Sigmoid colon (tissue), 7 donors: Measurements from ENCODE around the gene TRIP10. TPM values are rescaled to one million over a fixed set of nuclear protein-coding genes. Genes with fewer than 3 reads are reported as not detected.
"Not testable (repeated sequence)": the region's sequence is repeated elsewhere in the genome, so short reads cannot be mapped to it uniquely, and the experiment has no call there.

Experiments used
- DNase-seq: peaks from one replicate; pipeline ENCODE4 v3.0.0-alpha.2; 2019
- H3K27ac ChIP-seq, 4 donors: fragments of 200-600 bp; sonication (generic); one replicate each; pipeline ENCODE4 v1.5.1; 2016 to 2019; ENCODE audit warnings: mild to moderate bottlenecking in 1 of 4
- H3K27me3 ChIP-seq, 3 donors: fragments of 200-600 bp; sonication (generic); one replicate each; pipeline ENCODE4 v1.5.1; 2019; ENCODE audit warnings: mild to moderate bottlenecking in 1 of 3
- H3K36me3 ChIP-seq, 4 donors: fragments of 200-600 bp; sonication (generic); one replicate each; pipeline ENCODE4 v1.5.1; 2016 to 2019
- H3K4me1 ChIP-seq, 4 donors: fragments of 200-600 bp; sonication (generic); one replicate each; pipeline ENCODE4 v1.5.1; 2017 to 2019
- H3K4me3 ChIP-seq, 4 donors: fragments of 200-600 bp; sonication (generic); one replicate each; pipeline ENCODE4 v1.5.1; 2017 to 2019; ENCODE audit warnings: mild to moderate bottlenecking in 2 of 4, moderate library complexity in 1 of 4
- H3K9me3 ChIP-seq, 4 donors: fragments of 200-600 bp in 3 of 4; sonication (generic) in 3 of 4; one replicate each; pipeline versions ENCODE4 v1.5.1 to v1.6.1; 2013 to 2019
- CTCF ChIP-seq, 4 experiments: fragments of 450-650 bp in 3 of 4; fragments of 200-600 bp in 1 of 4; IDR thresholded peaks; one replicate each; pipeline ENCODE4 v1.5.1; 2016 to 2019; ENCODE audit warnings: antibody characterized with exemption in 4 of 4, mild to moderate bottlenecking in 3 of 4, moderate library complexity in 2 of 4
- EP300 ChIP-seq, 4 donors: sonication (generic); formaldehyde crosslinking; IDR thresholded peaks; one replicate each; pipeline ENCODE4 v1.6.1; 2017; ENCODE audit warnings: antibody characterized with exemption in 4 of 4
- POLR2A ChIP-seq, 2 donors: fragments of 450-650 bp; IDR thresholded peaks; one replicate each; pipeline ENCODE4 v1.6.1; 2016; ENCODE audit warnings: antibody characterized with exemption in 2 of 2, mild to moderate bottlenecking in 2 of 2, moderate library complexity in 2 of 2
- POLR2AphosphoS5 ChIP-seq, 4 donors: sonication (generic); formaldehyde crosslinking; IDR thresholded peaks; one replicate each; pipeline ENCODE4 v1.6.1; 2017; ENCODE audit warnings: antibody characterized with exemption in 4 of 4
- WGBS, 2 donors: extraction: QIAGEN DNeasy Blood & Tissue Kit; methylation state at CpG; one replicate each; pipeline ENCODE4 v1.1.7; 2013; 5-methylcytosine and 5-hydroxymethylcytosine counted together
- intact Hi-C: fragments of 100-400 bp; cut with DNase I; formaldehyde crosslinking; loops from one replicate; pipeline ENCODE4 v1.15.1; 2023
- polyA plus RNA-seq, 3 donors: library from polyadenylated mRNA; stranded (reverse); fragments of 200-250 nt; gene quantifications; one replicate each; pipeline ENCODE4 v1.2.3, GENCODE V29; 2013
- total RNA-seq, 4 donors: library from RNA; depleted of rRNA; stranded (reverse); fragments of >200 nt; gene quantifications; one replicate each; pipeline ENCODE4 v1.1.0, GENCODE V29; 2016
- donor health status: healthy with polysubstance abuse.
- donor health status: Bipolar disorder and iron deficiency.
- donor health status: healthy.

TRIP10 gene
- total and polyA plus RNA-seq, 7 donors = 49.5 to 117 (median 76.7) TPM

- H3K36me3 ChIP-seq = peaks cover 16 to 53% (median 30%) of the 10 kb centered on the region in 4 donors
- no peak for DNase-seq
- WGBS, 2 donors = 89 to 90% methylated on average over 15 of the region's 15 CpGs
- H3K27ac ChIP-seq = peak overlapping the region; percentile 87 to 97 (median 88)
- intact Hi-C loops = no loop called here
- H3K9me3 ChIP-seq = no peaks in the 10 kb centered on the region
- no peak for TF ChIP-seq CTCF (IDR thresholded peaks at IDR 0.05)
- no peak for TF ChIP-seq EP300 (IDR thresholded peaks at IDR 0.05)
- TF ChIP-seq POLR2AphosphoS5 (IDR thresholded peaks at IDR 0.05) = no peak
- TF ChIP-seq POLR2A (IDR thresholded peaks at IDR 0.05) = no peak
- peaks cover 0 to 63% (median 47%) of the 10 kb centered on the region in 4 donors for H3K4me1 ChIP-seq
- no peaks in the 10 kb centered on the region for H3K27me3 ChIP-seq
- peak overlapping the region in 2 of 4 donors; percentile 16 to 32 for H3K4me3 ChIP-seq
Observed at GRCh38 chr19:6743714-6744380, 4.4 kb downstream of the TRIP10 start.

DNA sequence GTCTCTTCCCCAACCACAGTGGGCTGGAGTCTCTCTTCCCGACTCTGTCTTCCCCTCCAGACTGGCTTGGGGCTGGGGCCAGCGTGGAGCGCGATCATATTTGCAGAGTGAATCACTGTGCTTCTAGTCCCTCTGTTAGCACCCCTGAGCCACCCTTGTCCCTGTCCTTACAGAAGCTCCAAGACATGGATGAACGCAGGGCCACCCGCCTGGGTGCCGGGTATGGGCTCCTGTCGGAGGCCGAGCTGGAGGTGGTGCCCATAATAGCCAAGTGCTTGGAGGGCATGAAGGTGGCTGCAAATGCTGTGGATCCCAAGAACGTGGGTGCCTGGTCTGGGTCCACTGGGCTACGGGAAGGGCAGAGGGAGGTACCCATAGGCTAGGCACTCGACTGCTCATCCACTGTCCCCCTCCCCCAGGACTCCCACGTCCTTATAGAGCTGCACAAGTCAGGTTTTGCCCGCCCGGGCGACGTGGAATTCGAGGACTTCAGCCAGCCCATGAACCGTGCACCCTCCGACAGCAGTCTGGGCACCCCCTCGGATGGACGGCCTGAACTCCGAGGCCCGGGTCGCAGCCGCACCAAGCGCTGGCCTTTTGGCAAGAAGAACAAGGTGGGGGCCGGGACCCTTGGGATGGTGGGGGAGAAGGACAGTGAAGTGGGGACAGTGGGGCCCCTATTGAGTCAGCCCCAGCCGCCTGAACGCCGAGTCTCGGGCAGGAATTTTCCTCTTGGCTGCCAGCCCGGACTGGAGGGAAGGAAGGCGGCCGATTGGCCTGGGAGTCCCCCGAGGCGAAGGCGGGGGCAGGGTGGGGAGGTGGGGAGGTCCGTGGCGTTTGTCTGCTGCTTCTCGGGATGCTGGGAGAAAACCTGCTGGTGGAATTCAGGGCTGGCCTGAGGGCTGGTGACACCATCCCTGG is 5.2 kb downstream of the TRIP10 start:
- Histone ChIP-seq H3K4me3 (peak overlapping the region in 3 of 4 donors; percentile 16 to 32 (median 26)), H3K9me3 (no peaks in the 10 kb centered on the region), H3K36me3 (peaks cover 16 to 61% (median 38%) of the 10 kb centered on the region in 4 donors), H3K27ac (peak overlapping the region; percentile 87 to 97 (median 88)), H3K4me1 (peaks cover 0 to 59% (median 43%) of the 10 kb centered on the region in 4 donors), H3K27me3 (no peaks in the 10 kb centered on the region)
- peak; percentile 97 for DNase-seq
- intact Hi-C loops = no loop called here
- TF ChIP-seq POLR2AphosphoS5 (IDR thresholded peaks at IDR 0.05) = peak; percentile 19 to 68 (median 61)
- TF ChIP-seq POLR2A (IDR thresholded peaks at IDR 0.05) = no peak
- no peak for TF ChIP-seq CTCF (IDR thresholded peaks at IDR 0.05)
- TF ChIP-seq EP300 (IDR thresholded peaks at IDR 0.05) = no peak
- 26 to 55% methylated on average over 41 of the region's 41 CpGs for WGBS, 2 donors

DNA sequence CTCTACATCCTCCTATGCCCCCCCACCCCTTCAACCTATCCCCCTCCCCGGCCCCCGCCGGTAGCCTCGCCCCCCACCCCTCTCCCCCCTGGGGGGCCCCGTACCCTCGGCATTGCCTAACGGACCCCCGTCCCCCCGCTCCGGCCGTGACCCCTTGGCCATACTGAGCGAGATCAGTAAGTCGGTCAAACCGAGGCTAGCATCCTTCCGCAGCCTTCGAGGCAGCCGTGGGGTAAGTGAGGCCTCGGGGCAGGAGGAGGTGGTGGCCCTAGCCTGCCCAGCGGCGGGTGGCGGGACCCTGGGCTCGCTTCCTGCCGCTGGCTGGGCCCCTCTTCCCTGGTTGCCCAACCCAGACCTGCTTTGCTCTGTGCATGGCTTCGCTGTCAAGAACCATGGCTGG is 6.5 kb downstream of the TRIP10 start:
- H3K9me3 ChIP-seq = no peaks in the 10 kb centered on the region
- H3K27ac ChIP-seq = peak overlapping the region in 3 of 4 donors; percentile 87 to 97 (median 88)
- DNase-seq = no peak
- TF ChIP-seq CTCF (IDR thresholded peaks at IDR 0.05) (no peak), POLR2AphosphoS5 (IDR thresholded peaks at IDR 0.05) (no peak), EP300 (IDR thresholded peaks at IDR 0.05) (no peak), POLR2A (IDR thresholded peaks at IDR 0.05) (no peak)
- H3K36me3 ChIP-seq = peaks cover 26 to 75% (median 51%) of the 10 kb centered on the region in 4 donors
- H3K4me3 ChIP-seq = no peak overlapping the region
- no peaks in the 10 kb centered on the region for H3K27me3 ChIP-seq
- WGBS, 2 donors = 90 to 96% methylated on average over 24 of the region's 24 CpGs
- intact Hi-C loops = no loop called here
- peaks cover 0 to 48% (median 42%) of the 10 kb centered on the region in 4 donors for H3K4me1 ChIP-seq

DNA sequence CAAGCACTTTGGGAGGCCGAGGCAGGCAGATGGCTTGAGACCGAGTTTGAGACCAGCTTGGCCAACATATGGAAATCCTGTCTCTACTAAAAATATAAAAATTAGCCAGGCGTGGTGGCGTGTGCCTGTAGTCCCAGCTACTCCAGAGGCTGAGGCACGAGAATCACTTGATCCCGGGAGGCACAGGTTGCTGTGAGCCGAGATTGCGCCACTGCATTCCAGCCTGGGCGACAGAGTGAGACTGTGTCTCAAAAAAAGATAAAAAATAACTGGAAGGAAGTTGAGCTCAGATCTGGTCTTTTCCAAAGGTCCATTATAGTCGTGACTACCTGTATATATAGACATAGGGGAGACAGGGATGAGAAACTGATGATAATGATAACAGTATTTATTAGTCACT is 9.1 kb downstream of the TRIP10 start:
- DNase-seq, intact Hi-C loops, H3K9me3 ChIP-seq, H3K27me3 ChIP-seq, H3K4me3 ChIP-seq: not testable (repeated sequence)
- 93 to 94% methylated on average over 10 of the region's 10 CpGs for WGBS, 2 donors
- Histone ChIP-seq H3K36me3 (peaks cover 22 to 78% (median 62%) of the 10 kb centered on the region in 4 donors), H3K4me1 (peaks cover 0 to 34% (median 33%) of the 10 kb centered on the region in 4 donors), H3K27ac (peak overlapping the region in 1 of 4 donors; percentile 19)

DNA sequence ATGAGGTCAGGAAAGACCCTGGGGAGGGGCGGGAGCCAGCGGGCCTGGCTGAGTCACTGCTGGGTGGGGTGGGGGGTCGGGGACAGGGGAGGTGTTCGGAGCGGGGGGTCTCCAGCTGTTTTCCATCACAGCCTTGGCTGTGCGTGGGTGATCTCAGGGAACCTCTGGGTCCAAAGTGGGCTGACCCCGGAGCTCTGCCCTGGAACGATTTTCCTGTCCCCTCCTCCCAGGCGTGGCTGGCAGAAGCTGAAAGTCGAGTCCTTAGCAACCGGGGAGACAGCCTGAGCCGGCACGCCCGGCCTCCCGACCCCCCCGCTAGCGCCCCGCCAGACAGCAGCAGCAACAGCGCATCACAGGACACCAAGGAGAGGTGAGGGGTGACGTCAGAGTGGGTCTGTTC is 10.6 kb downstream of the TRIP10 start:
- 56 to 73% methylated on average over 20 of the region's 20 CpGs for WGBS, 2 donors
- no peak for TF ChIP-seq POLR2A (IDR thresholded peaks at IDR 0.05)
- TF ChIP-seq EP300 (IDR thresholded peaks at IDR 0.05) = no peak
- TF ChIP-seq POLR2AphosphoS5 (IDR thresholded peaks at IDR 0.05) = no peak
- TF ChIP-seq CTCF (IDR thresholded peaks at IDR 0.05) = no peak
- peaks cover 0 to 23% (median 21%) of the 10 kb centered on the region in 4 donors for H3K4me1 ChIP-seq
- H3K4me3 ChIP-seq = no peak overlapping the region
- no peaks in the 10 kb centered on the region for H3K9me3 ChIP-seq
- peak overlapping the region in 3 of 4 donors; percentile 37 to 53 (median 49) for H3K27ac ChIP-seq
- intact Hi-C loops = loop anchor here (5.0 kb wide), 1 partner anchor 112 kb away; no protein-coding TSS in a partner anchor
- peak; percentile 86 for DNase-seq
- H3K36me3 ChIP-seq = peaks cover 22 to 73% (median 60%) of the 10 kb centered on the region in 4 donors
- H3K27me3 ChIP-seq = no peaks in the 10 kb centered on the region
